H1 (cell line): ENCODE data around the gene GDPD3. TPM values are rescaled to one million over a fixed set of nuclear protein-coding genes. Genes with fewer than 3 reads are reported as not detected.

Experiments
- JUN ChIP-seq: IDR thresholded peaks from 2 replicates; pipeline ENCODE4 v1.6.1; 2011; ENCODE audit warnings: low read depth, mild to moderate bottlenecking, improper control_type of control experiment, low read length
- RXRA ChIP-seq: IDR thresholded peaks from 2 replicates; pipeline ENCODE4 v1.6.1; 2011; ENCODE audit warnings: low read depth, mild to moderate bottlenecking, low read length, moderate library complexity; ENCODE audit not compliant: insufficient read depth
- SAP30 ChIP-seq: fragments of 300-600 bp; sonication (generic); IDR thresholded peaks from 2 replicates; pipeline ENCODE4 v1.7.1; 2012; ENCODE audit warnings: low read length, moderate library complexity, mild to moderate bottlenecking, inconsistent platforms; ENCODE audit not compliant: insufficient read depth, insufficient replicate concordance
- polyA plus RNA-seq, 7 experiments: library from polyadenylated mRNA; depleted of rRNA in 3 of 7; stranded (reverse) in 5 of 7; unstranded in 2 of 7; fragments of >200 nt in 5 of 7; fragments of 200-250 nt in 2 of 7; gene quantifications; 1 replicate in 5 of 7; 2 replicates in 1 of 7; 4 replicates in 1 of 7; pipeline versions ENCODE4 v1.2.1 to v1.2.3, GENCODE V29; 2011 to 2013; ENCODE audit warnings: missing spikeins in 2 of 7, mixed read lengths in 2 of 7
- total RNA-seq: library from RNA; stranded (reverse); fragmentation: NEBNext Ultra II Directional; extraction: Animal tissue kit (Norgen Biotek cat#: 25700); gene quantifications from 2 replicates; pipeline ENCODE4 v1.2.1, GENCODE V29; 2021
- TF ChIP-seq, protein P1 (sequence below): fragments of 300-600 bp; sonication (generic); IDR thresholded peaks from 2 replicates; pipeline ENCODE4 v1.7.1; 2012; ENCODE audit warnings: low read length, moderate library complexity, mild to moderate bottlenecking, inconsistent platforms; ENCODE audit not compliant: insufficient replicate concordance

The GDPD3 gene
- total and polyA plus RNA-seq, 2 of the 8 experiments (the other 6 are each of a cell fraction or from before 2014, with no cell fraction given): 0.20 TPM; not detected in 1

DNA sequence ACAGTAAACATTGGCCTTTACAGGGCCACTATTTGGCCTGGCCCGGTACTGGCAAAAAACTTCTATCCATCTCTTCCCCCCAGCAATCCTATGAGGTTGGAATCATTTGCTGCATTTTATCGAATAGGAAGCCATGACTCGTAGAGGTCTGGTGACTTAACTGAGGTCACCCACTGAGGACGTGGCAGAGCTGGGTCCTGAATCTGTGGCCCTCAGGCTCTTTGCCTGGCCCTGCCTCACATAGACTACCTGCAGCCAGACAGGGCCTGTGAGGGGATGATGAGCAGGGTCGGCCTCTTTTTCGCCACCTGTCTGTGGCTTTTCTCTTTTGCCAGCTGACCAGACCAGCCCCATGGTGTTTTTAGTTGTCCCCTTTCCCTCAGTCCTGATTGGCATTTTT lies 35.7 kb downstream of the GDPD3 start (continued):
- TF ChIP-seq, protein P1, sequence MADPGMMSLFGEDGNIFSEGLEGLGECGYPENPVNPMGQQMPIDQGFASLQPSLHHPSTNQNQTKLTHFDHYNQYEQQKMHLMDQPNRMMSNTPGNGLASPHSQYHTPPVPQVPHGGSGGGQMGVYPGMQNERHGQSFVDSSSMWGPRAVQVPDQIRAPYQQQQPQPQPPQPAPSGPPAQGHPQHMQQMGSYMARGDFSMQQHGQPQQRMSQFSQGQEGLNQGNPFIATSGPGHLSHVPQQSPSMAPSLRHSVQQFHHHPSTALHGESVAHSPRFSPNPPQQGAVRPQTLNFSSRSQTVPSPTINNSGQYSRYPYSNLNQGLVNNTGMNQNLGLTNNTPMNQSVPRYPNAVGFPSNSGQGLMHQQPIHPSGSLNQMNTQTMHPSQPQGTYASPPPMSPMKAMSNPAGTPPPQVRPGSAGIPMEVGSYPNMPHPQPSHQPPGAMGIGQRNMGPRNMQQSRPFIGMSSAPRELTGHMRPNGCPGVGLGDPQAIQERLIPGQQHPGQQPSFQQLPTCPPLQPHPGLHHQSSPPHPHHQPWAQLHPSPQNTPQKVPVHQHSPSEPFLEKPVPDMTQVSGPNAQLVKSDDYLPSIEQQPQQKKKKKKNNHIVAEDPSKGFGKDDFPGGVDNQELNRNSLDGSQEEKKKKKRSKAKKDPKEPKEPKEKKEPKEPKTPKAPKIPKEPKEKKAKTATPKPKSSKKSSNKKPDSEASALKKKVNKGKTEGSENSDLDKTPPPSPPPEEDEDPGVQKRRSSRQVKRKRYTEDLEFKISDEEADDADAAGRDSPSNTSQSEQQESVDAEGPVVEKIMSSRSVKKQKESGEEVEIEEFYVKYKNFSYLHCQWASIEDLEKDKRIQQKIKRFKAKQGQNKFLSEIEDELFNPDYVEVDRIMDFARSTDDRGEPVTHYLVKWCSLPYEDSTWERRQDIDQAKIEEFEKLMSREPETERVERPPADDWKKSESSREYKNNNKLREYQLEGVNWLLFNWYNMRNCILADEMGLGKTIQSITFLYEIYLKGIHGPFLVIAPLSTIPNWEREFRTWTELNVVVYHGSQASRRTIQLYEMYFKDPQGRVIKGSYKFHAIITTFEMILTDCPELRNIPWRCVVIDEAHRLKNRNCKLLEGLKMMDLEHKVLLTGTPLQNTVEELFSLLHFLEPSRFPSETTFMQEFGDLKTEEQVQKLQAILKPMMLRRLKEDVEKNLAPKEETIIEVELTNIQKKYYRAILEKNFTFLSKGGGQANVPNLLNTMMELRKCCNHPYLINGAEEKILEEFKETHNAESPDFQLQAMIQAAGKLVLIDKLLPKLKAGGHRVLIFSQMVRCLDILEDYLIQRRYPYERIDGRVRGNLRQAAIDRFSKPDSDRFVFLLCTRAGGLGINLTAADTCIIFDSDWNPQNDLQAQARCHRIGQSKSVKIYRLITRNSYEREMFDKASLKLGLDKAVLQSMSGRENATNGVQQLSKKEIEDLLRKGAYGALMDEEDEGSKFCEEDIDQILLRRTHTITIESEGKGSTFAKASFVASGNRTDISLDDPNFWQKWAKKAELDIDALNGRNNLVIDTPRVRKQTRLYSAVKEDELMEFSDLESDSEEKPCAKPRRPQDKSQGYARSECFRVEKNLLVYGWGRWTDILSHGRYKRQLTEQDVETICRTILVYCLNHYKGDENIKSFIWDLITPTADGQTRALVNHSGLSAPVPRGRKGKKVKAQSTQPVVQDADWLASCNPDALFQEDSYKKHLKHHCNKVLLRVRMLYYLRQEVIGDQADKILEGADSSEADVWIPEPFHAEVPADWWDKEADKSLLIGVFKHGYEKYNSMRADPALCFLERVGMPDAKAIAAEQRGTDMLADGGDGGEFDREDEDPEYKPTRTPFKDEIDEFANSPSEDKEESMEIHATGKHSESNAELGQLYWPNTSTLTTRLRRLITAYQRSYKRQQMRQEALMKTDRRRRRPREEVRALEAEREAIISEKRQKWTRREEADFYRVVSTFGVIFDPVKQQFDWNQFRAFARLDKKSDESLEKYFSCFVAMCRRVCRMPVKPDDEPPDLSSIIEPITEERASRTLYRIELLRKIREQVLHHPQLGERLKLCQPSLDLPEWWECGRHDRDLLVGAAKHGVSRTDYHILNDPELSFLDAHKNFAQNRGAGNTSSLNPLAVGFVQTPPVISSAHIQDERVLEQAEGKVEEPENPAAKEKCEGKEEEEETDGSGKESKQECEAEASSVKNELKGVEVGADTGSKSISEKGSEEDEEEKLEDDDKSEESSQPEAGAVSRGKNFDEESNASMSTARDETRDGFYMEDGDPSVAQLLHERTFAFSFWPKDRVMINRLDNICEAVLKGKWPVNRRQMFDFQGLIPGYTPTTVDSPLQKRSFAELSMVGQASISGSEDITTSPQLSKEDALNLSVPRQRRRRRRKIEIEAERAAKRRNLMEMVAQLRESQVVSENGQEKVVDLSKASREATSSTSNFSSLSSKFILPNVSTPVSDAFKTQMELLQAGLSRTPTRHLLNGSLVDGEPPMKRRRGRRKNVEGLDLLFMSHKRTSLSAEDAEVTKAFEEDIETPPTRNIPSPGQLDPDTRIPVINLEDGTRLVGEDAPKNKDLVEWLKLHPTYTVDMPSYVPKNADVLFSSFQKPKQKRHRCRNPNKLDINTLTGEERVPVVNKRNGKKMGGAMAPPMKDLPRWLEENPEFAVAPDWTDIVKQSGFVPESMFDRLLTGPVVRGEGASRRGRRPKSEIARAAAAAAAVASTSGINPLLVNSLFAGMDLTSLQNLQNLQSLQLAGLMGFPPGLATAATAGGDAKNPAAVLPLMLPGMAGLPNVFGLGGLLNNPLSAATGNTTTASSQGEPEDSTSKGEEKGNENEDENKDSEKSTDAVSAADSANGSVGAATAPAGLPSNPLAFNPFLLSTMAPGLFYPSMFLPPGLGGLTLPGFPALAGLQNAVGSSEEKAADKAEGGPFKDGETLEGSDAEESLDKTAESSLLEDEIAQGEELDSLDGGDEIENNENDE: no peak
- TF ChIP-seq JUN (no peak), SAP30 (no peak), RXRA (no peak)
